WTC11 (cell line): Measurements from ENCODE around the gene MINDY1.

Experiments used
- ATF3 ChIP-seq: sonication (generic); formaldehyde crosslinking; conservative IDR thresholded peaks from 2 replicates; pipeline ENCODE4 v1.8.1; 2022; ENCODE audit warnings: mild to moderate bottlenecking, missing genetic modification reagents
- CREB1 ChIP-seq: sonication (generic); formaldehyde crosslinking; IDR thresholded peaks from 2 replicates; pipeline ENCODE4 v1.8.0; 2023; ENCODE audit warnings: mild to moderate bottlenecking, missing genetic modification reagents
- FOXJ3 ChIP-seq: sonication (generic); formaldehyde crosslinking; IDR thresholded peaks from 2 replicates; pipeline ENCODE4 v1.9.0; 2021; ENCODE audit warnings: missing genetic modification reagents, mild to moderate bottlenecking, borderline replicate concordance
- JUN ChIP-seq: sonication (generic); formaldehyde crosslinking; IDR thresholded peaks from 2 replicates; pipeline ENCODE4 v1.8.0; 2023; ENCODE audit warnings: mild to moderate bottlenecking, missing genetic modification reagents
- SMAD4 ChIP-seq: sonication (generic); formaldehyde crosslinking; IDR thresholded peaks from 2 replicates; pipeline ENCODE4 v1.8.0; 2022; ENCODE audit warnings: mild to moderate bottlenecking, missing genetic modification reagents
- TF ChIP-seq, protein P1 (sequence below): fragments of 200-600 bp; IDR thresholded peaks from 2 replicates; pipeline ENCODE4 v1.8.0; 2022; ENCODE audit warnings: antibody characterized with exemption
- TF ChIP-seq, protein P2 (sequence below): fragments of 250-450 bp; sonication (Bioruptor Pico); IDR thresholded peaks from 2 replicates; pipeline ENCODE4 v1.9.0; 2021; ENCODE audit warnings: mild to moderate bottlenecking, borderline replicate concordance

- TF ChIP-seq, protein P1, sequence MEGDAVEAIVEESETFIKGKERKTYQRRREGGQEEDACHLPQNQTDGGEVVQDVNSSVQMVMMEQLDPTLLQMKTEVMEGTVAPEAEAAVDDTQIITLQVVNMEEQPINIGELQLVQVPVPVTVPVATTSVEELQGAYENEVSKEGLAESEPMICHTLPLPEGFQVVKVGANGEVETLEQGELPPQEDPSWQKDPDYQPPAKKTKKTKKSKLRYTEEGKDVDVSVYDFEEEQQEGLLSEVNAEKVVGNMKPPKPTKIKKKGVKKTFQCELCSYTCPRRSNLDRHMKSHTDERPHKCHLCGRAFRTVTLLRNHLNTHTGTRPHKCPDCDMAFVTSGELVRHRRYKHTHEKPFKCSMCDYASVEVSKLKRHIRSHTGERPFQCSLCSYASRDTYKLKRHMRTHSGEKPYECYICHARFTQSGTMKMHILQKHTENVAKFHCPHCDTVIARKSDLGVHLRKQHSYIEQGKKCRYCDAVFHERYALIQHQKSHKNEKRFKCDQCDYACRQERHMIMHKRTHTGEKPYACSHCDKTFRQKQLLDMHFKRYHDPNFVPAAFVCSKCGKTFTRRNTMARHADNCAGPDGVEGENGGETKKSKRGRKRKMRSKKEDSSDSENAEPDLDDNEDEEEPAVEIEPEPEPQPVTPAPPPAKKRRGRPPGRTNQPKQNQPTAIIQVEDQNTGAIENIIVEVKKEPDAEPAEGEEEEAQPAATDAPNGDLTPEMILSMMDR, result no peak
- TF ChIP-seq FOXJ3 (CRISPR knock-in tag) (no peak), SMAD4 (CRISPR knock-in tag) (no peak), CREB1 (CRISPR knock-in tag) (no peak), JUN (CRISPR knock-in tag) (no peak), ATF3 (CRISPR knock-in tag) (no peak)
- TF ChIP-seq, protein P2, sequence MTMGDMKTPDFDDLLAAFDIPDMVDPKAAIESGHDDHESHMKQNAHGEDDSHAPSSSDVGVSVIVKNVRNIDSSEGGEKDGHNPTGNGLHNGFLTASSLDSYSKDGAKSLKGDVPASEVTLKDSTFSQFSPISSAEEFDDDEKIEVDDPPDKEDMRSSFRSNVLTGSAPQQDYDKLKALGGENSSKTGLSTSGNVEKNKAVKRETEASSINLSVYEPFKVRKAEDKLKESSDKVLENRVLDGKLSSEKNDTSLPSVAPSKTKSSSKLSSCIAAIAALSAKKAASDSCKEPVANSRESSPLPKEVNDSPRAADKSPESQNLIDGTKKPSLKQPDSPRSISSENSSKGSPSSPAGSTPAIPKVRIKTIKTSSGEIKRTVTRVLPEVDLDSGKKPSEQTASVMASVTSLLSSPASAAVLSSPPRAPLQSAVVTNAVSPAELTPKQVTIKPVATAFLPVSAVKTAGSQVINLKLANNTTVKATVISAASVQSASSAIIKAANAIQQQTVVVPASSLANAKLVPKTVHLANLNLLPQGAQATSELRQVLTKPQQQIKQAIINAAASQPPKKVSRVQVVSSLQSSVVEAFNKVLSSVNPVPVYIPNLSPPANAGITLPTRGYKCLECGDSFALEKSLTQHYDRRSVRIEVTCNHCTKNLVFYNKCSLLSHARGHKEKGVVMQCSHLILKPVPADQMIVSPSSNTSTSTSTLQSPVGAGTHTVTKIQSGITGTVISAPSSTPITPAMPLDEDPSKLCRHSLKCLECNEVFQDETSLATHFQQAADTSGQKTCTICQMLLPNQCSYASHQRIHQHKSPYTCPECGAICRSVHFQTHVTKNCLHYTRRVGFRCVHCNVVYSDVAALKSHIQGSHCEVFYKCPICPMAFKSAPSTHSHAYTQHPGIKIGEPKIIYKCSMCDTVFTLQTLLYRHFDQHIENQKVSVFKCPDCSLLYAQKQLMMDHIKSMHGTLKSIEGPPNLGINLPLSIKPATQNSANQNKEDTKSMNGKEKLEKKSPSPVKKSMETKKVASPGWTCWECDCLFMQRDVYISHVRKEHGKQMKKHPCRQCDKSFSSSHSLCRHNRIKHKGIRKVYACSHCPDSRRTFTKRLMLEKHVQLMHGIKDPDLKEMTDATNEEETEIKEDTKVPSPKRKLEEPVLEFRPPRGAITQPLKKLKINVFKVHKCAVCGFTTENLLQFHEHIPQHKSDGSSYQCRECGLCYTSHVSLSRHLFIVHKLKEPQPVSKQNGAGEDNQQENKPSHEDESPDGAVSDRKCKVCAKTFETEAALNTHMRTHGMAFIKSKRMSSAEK (CRISPR knock-in tag), result no peak
Measured at GRCh38 chr1:151032164-151032563, 25.5 kb upstream of the MINDY1 start.
